ENCODE data around the gene OFD1.
A peak's percentile ranks its signal among the peaks of the same experiment; 100 is the strongest.
"Not testable (repeated sequence)": the region's sequence is repeated elsewhere in the genome, so short reads cannot be mapped to it uniquely, and the experiment has no call there.

Gene OFD1

GRCh38 chrX:13703589-13703988 lies 31.0 kb upstream of the OFD1 start:
- DNase-seq: no peak

- no peak for DNase-seq
Observed at GRCh38 chrX:13711141-13711540, 23.4 kb upstream of the OFD1 start.

- peak; percentile 22 for DNase-seq
Observed at GRCh38 chrX:13716455-13716854, 18.1 kb upstream of the OFD1 start.

GRCh38 chrX:13716905-13717304 lies 17.6 kb upstream of the OFD1 start:
- peak; percentile 62 for DNase-seq

- DNase-seq: no peak
Observed at GRCh38 chrX:13717700-13718472, 16.7 kb upstream of the OFD1 start.

GRCh38 chrX:13719192-13719856 lies 15.2 kb upstream of the OFD1 start:
- no peak for DNase-seq

- no peak for DNase-seq
Observed at GRCh38 chrX:13721371-13721770, 13.2 kb upstream of the OFD1 start.

- DNase-seq: no peak
Observed at GRCh38 chrX:13721819-13722519, 12.6 kb upstream of the OFD1 start.

GRCh38 chrX:13724878-13725277 lies 9.7 kb upstream of the OFD1 start:
- DNase-seq: peak; percentile 66

- not testable (repeated sequence) for DNase-seq
Observed at GRCh38 chrX:13726583-13726982, 8.0 kb upstream of the OFD1 start.

- not testable (repeated sequence) for DNase-seq
Observed at GRCh38 chrX:13730523-13730922, 4.0 kb upstream of the OFD1 start.

- DNase-seq: no peak
Observed at GRCh38 chrX:13732246-13733067, 2.1 kb upstream of the OFD1 start.

- no peak for DNase-seq
Observed at GRCh38 chrX:13733506-13733905, 1.0 kb upstream of the OFD1 start.

GRCh38 chrX:13741695-13742094 lies 7.1 kb downstream of the OFD1 start:
- DNase-seq: no peak

GRCh38 chrX:13742397-13743176 lies 8.0 kb downstream of the OFD1 start:
- peak; percentile 60 for DNase-seq

GRCh38 chrX:13747836-13748235 lies 13.3 kb downstream of the OFD1 start:
- no peak for DNase-seq

- no peak for DNase-seq
Observed at GRCh38 chrX:13748486-13748885, 13.9 kb downstream of the OFD1 start.

- DNase-seq: peak; percentile 40
Observed at GRCh38 chrX:13750204-13750603, 15.7 kb downstream of the OFD1 start.

GRCh38 chrX:13750812-13751211 lies 16.3 kb downstream of the OFD1 start:
- DNase-seq: no peak

- DNase-seq: no peak
Observed at GRCh38 chrX:13752141-13752540, 17.6 kb downstream of the OFD1 start.

GRCh38 chrX:13752646-13753045 lies 18.1 kb downstream of the OFD1 start:
- no peak for DNase-seq

GRCh38 chrX:13754765-13755164 lies 20.2 kb downstream of the OFD1 start:
- no peak for DNase-seq

All from central memory CD4-positive, alpha-beta T cell (primary cell).